Eye (tissue), 1 donor: ENCODE data around the gene ZFYVE28.
A peak's percentile ranks its signal among the peaks of the same experiment; 100 is the strongest.
"Not testable (repeated sequence)": the region's sequence is repeated elsewhere in the genome, so short reads cannot be mapped to it uniquely, and the experiment has no call there.

Experiments
- DNase-seq: peaks from one replicate; pipeline ENCODE4 v3.0.0-alpha.2; 2015

The ZFYVE28 gene

GRCh38 chr4:2388429-2389182 is 29.8 kb downstream of the ZFYVE28 start:
- DNase-seq, result no peak

- DNase-seq, result no peak
Measured at GRCh38 chr4:2387829-2388228, 30.6 kb downstream of the ZFYVE28 start.

- DNase-seq, result no peak
Measured at GRCh38 chr4:2387218-2387617, 31.2 kb downstream of the ZFYVE28 start.

GRCh38 chr4:2386717-2387116 is 31.7 kb downstream of the ZFYVE28 start:
- DNase-seq, result no peak

GRCh38 chr4:2385516-2385915 is 32.9 kb downstream of the ZFYVE28 start:
- no peak for DNase-seq

- no peak for DNase-seq
Measured at GRCh38 chr4:2384245-2384644, 34.2 kb downstream of the ZFYVE28 start.

- DNase-seq, result no peak
Measured at GRCh38 chr4:2383760-2384159, 34.7 kb downstream of the ZFYVE28 start.

- DNase-seq, result not testable (repeated sequence)
Measured at GRCh38 chr4:2383220-2383631, 35.2 kb downstream of the ZFYVE28 start.

GRCh38 chr4:2382769-2383202 is 35.7 kb downstream of the ZFYVE28 start:
- not testable (repeated sequence) for DNase-seq

- not testable (repeated sequence) for DNase-seq
Measured at GRCh38 chr4:2380589-2380988, 37.9 kb downstream of the ZFYVE28 start.

- no peak for DNase-seq
Measured at GRCh38 chr4:2378898-2379297, 39.5 kb downstream of the ZFYVE28 start.

GRCh38 chr4:2378401-2378800 is 40.0 kb downstream of the ZFYVE28 start:
- DNase-seq, result no peak

GRCh38 chr4:2377241-2377640 is 41.2 kb downstream of the ZFYVE28 start:
- DNase-seq, result no peak

GRCh38 chr4:2375427-2375826 is 43.0 kb downstream of the ZFYVE28 start:
- DNase-seq, result no peak

GRCh38 chr4:2373532-2373931 is 44.9 kb downstream of the ZFYVE28 start:
- no peak for DNase-seq

GRCh38 chr4:2372488-2373030 is 45.9 kb downstream of the ZFYVE28 start:
- no peak for DNase-seq

- no peak for DNase-seq
Measured at GRCh38 chr4:2371765-2372487, 46.5 kb downstream of the ZFYVE28 start.

- DNase-seq, result no peak
Measured at GRCh38 chr4:2370597-2371320, 47.7 kb downstream of the ZFYVE28 start.

GRCh38 chr4:2368746-2369437 is 49.6 kb downstream of the ZFYVE28 start:
- no peak for DNase-seq

GRCh38 chr4:2367626-2368025 is 50.8 kb downstream of the ZFYVE28 start:
- no peak for DNase-seq

GRCh38 chr4:2366252-2367192 is 51.9 kb downstream of the ZFYVE28 start:
- DNase-seq, result peak; percentile 46

GRCh38 chr4:2365913-2366210 is 52.6 kb downstream of the ZFYVE28 start:
- no peak for DNase-seq
